Gastrocnemius medialis (tissue), 4 donors: ENCODE data around the gene NLGN4X.

Source experiments
- CTCF ChIP-seq, 5 experiments: fragments of 450-650 bp in 3 of 5; fragments of 200-600 bp in 2 of 5; sonication (generic) in 2 of 5; IDR thresholded peaks in 4 of 5; conservative IDR thresholded peaks in 1 of 5; 1 replicate in 4 of 5; 2 replicates in 1 of 5; pipeline ENCODE4 v1.5.1; 2016 to 2019; ENCODE audit warnings: antibody characterized with exemption in 5 of 5, mild to moderate bottlenecking in 3 of 5, moderate library complexity in 3 of 5
- POLR2A ChIP-seq, 2 donors: fragments of 450-650 bp; IDR thresholded peaks; one replicate each; pipeline ENCODE4 v1.6.1; 2017; ENCODE audit warnings: antibody characterized with exemption in 2 of 2, mild to moderate bottlenecking in 2 of 2, moderate library complexity in 2 of 2

- TF ChIP-seq CTCF (IDR thresholded peaks at IDR 0.05 in 4 of 5, conservative IDR thresholded peaks at IDR 0.05 in 1 of 5) (no peak), POLR2A (IDR thresholded peaks at IDR 0.05) (no peak)
These were observed 229.8 kb downstream of the NLGN4X start for GRCh38 chrX:5998901-5999300.
